Measurements from ENCODE around the gene CREBL2.

GRCh38 chr12:12654691-12655460, 43.2 kb downstream of the CREBL2 start:
- no peak for TF ChIP-seq EZH2phosphoT487 (conservative IDR thresholded peaks at IDR 0.05; ENCODE audit: low read length)
- no peak for TF ChIP-seq CTCF (IDR thresholded peaks at IDR 0.05; ENCODE audit: insufficient read depth, low read length, poor library complexity, severe bottlenecking)

Measured in SU-DHL-6 (cell line).